K562 (cell line): ENCODE results near the gene POP5. TPM values are rescaled to one million over a fixed set of nuclear protein-coding genes. Genes with fewer than 3 reads are reported as not detected.

Source experiments
- CCNT2 ChIP-seq: IDR thresholded peaks from 2 replicates; pipeline ENCODE4 v1.6.1; 2011; ENCODE audit warnings: borderline replicate concordance, low read depth, mild to moderate bottlenecking, moderate library complexity, mixed read lengths, low read length; ENCODE audit not compliant: insufficient read length; ENCODE audit errors: extremely low read depth
- FOXA1 ChIP-seq: fragments of 450-650 bp; IDR thresholded peaks from 2 replicates; pipeline ENCODE4 v1.6.1; 2016; ENCODE audit warnings: mild to moderate bottlenecking, borderline replicate concordance
- GTF2F1 ChIP-seq: IDR thresholded peaks from 2 replicates; pipeline ENCODE4 v1.6.1; 2011; ENCODE audit warnings: low read depth, low read length, improper control_type of control experiment
- NFXL1 ChIP-seq: fragments of 450-650 bp; formaldehyde crosslinking; IDR thresholded peaks from 2 replicates; pipeline ENCODE4 v1.4.0; 2021; ENCODE audit warnings: mild to moderate bottlenecking
- NUFIP1 ChIP-seq: fragments of 450-650 bp; IDR thresholded peaks from 2 replicates; pipeline ENCODE4 v1.6.1; 2018; ENCODE audit not compliant: partially characterized antibody
- POLR2A ChIP-seq: fragments of 450-650 bp; conservative IDR thresholded peaks from 2 replicates; pipeline ENCODE4 v1.6.1; 2016
- RBM39 ChIP-seq: fragments of 200-400 bp; formaldehyde crosslinking; optimal IDR thresholded peaks from 2 replicates; pipeline ENCODE3; 2018; ENCODE audit warnings: low read depth, low read length
- SLC30A9 ChIP-seq: fragments of 250-450 bp; sonication (Bioruptor Pico); IDR thresholded peaks from 2 replicates; pipeline ENCODE4 v1.8.0; 2022; ENCODE audit warnings: mild to moderate bottlenecking, moderate library complexity
- TEAD4 ChIP-seq, 2 experiments: sonication (generic) in 1 of 2; formaldehyde crosslinking in 1 of 2; IDR thresholded peaks; 2 replicates each; pipeline versions ENCODE4 v1.6.1 to v1.8.0; 2012 to 2022; ENCODE audit warnings: borderline replicate concordance in 1 of 2, inconsistent platforms in 1 of 2, low read length in 1 of 2, mild to moderate bottlenecking in 1 of 2, missing genetic modification reagents in 1 of 2
- ZNF24 ChIP-seq: fragments of 450-650 bp; IDR thresholded peaks from 2 replicates; pipeline ENCODE4 v1.6.1; 2016
- ZNF707 ChIP-seq: fragments of 250-450 bp; sonication (Bioruptor Pico); conservative IDR thresholded peaks from 2 replicates; pipeline ENCODE4 v1.8.0; 2022; ENCODE audit warnings: inconsistent platforms, mild to moderate bottlenecking, moderate library complexity
- polyA plus RNA-seq, 8 experiments: library from polyadenylated mRNA; depleted of rRNA in 4 of 8; stranded (reverse) in 5 of 8; unstranded in 3 of 8; fragments of >200 nt; fragmentation: Nextera tagmentation in 2 of 8; fragmentation: Illumina TruSeq in 1 of 8; extraction: Ambion mirVana in 2 of 8; extraction: Trizol in 1 of 8; gene quantifications; 2 replicates each; pipeline versions ENCODE4 v1.2.1 to v1.2.3, GENCODE V29; 2011 to 2014; ENCODE audit warnings: inconsistent platforms in 1 of 8, missing spikeins in 1 of 8
- total RNA-seq, 7 experiments: library from RNA; depleted of rRNA in 6 of 7; stranded (reverse); fragments of >200 nt in 6 of 7; fragmentation: Illumina TruSeq in 2 of 7; extraction: Trizol in 2 of 7; gene quantifications; 2 replicates each; pipeline versions ENCODE4 v1.2.1 to v1.2.3, GENCODE V29; 2011 to 2021; ENCODE audit warnings: low replicate concordance in 1 of 7
- TF ChIP-seq, protein P1 (sequence below): fragments of 200-800 bp; sonication (Bioruptor generic); IDR thresholded peaks from 2 replicates; pipeline ENCODE4 v1.6.1; 2016; ENCODE audit warnings: missing genetic modification characterization, missing compliant biosample characterization
- TF ChIP-seq, protein P2 (sequence below), 2 experiments: fragments of 450-650 bp; formaldehyde crosslinking in 1 of 2; IDR thresholded peaks; 2 replicates each; pipeline versions ENCODE4 v1.4.0 to v1.6.1; 2014 to 2020; ENCODE audit warnings: mild to moderate bottlenecking in 2 of 2, borderline replicate concordance in 1 of 2, low read depth in 1 of 2
- TF ChIP-seq, protein P3 (sequence below): fragments of 250-450 bp; sonication (Bioruptor Pico); IDR thresholded peaks from 2 replicates; pipeline ENCODE4 v1.9.0; 2021; ENCODE audit warnings: mild to moderate bottlenecking

POP5 gene
- total and polyA plus RNA-seq, 9 of the 15 experiments (the other 6 are each of a cell fraction or from before 2014, with no cell fraction given), result 57.5 to 253 (median 73.8) TPM

DNA sequence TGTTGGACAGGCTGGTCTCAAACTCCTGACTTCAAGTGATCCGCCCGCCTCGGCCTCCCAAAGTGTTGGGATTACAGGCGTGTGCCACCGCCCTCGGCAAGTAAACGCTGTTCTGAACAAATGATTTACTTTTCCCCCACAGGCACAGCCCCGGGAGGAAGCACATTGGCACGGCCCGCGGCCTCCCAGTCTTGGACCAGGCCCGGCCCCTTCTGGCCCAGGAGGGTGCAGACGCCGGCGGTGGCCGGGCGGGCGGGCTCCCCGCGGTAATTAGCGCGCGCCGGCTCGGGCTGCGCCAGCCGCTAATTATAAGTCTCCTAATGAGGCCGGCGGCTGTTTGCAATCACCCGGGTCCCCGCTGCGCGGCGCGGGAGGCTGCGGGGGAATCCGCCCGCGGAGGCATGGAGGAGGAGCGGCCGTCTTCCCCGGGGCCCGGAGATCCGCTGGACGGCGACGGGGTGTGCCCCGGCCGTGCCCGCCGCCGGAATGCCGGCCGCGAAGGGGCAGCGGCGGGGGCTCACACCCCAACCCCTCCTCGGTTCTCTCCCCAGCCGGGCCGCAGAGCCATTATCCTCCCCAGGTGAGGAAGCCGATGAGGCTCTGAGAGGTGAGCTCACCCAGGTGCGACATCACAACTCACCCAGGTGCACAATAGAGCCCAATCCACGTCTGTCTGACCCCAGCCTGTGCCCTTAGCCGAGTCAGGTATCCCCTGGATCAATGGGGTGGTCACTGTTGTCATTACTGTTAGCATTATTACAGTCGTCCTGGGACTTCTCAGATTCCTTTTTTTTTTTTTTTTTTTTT lies 3.3 kb upstream of the POP5 start (continued):
- TF ChIP-seq, protein P1, sequence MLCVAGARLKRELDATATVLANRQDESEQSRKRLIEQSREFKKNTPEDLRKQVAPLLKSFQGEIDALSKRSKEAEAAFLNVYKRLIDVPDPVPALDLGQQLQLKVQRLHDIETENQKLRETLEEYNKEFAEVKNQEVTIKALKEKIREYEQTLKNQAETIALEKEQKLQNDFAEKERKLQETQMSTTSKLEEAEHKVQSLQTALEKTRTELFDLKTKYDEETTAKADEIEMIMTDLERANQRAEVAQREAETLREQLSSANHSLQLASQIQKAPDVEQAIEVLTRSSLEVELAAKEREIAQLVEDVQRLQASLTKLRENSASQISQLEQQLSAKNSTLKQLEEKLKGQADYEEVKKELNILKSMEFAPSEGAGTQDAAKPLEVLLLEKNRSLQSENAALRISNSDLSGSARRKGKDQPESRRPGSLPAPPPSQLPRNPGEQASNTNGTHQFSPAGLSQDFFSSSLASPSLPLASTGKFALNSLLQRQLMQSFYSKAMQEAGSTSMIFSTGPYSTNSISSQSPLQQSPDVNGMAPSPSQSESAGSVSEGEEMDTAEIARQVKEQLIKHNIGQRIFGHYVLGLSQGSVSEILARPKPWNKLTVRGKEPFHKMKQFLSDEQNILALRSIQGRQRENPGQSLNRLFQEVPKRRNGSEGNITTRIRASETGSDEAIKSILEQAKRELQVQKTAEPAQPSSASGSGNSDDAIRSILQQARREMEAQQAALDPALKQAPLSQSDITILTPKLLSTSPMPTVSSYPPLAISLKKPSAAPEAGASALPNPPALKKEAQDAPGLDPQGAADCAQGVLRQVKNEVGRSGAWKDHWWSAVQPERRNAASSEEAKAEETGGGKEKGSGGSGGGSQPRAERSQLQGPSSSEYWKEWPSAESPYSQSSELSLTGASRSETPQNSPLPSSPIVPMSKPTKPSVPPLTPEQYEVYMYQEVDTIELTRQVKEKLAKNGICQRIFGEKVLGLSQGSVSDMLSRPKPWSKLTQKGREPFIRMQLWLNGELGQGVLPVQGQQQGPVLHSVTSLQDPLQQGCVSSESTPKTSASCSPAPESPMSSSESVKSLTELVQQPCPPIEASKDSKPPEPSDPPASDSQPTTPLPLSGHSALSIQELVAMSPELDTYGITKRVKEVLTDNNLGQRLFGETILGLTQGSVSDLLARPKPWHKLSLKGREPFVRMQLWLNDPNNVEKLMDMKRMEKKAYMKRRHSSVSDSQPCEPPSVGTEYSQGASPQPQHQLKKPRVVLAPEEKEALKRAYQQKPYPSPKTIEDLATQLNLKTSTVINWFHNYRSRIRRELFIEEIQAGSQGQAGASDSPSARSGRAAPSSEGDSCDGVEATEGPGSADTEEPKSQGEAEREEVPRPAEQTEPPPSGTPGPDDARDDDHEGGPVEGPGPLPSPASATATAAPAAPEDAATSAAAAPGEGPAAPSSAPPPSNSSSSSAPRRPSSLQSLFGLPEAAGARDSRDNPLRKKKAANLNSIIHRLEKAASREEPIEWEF (CRISPR knock-in tag), result no peak
- TF ChIP-seq SLC30A9 (CRISPR knock-in tag) (no peak), NFXL1 (CRISPR knock-in tag) (no peak), TEAD4 (IDR thresholded peaks at IDR 0.05; ENCODE audit: low read length) (no peak), TEAD4 (CRISPR knock-in tag; IDR thresholded peaks at IDR 0.05; ENCODE audit: borderline replicate concordance) (no peak), GTF2F1 (no peak), CCNT2 (peak; percentile 22), RBM39 (no peak), POLR2A (no peak), ZNF24 (peak; percentile 83), NUFIP1 (no peak), ZNF707 (CRISPR knock-in tag) (no peak), FOXA1 (no peak)
- TF ChIP-seq, protein P2, sequence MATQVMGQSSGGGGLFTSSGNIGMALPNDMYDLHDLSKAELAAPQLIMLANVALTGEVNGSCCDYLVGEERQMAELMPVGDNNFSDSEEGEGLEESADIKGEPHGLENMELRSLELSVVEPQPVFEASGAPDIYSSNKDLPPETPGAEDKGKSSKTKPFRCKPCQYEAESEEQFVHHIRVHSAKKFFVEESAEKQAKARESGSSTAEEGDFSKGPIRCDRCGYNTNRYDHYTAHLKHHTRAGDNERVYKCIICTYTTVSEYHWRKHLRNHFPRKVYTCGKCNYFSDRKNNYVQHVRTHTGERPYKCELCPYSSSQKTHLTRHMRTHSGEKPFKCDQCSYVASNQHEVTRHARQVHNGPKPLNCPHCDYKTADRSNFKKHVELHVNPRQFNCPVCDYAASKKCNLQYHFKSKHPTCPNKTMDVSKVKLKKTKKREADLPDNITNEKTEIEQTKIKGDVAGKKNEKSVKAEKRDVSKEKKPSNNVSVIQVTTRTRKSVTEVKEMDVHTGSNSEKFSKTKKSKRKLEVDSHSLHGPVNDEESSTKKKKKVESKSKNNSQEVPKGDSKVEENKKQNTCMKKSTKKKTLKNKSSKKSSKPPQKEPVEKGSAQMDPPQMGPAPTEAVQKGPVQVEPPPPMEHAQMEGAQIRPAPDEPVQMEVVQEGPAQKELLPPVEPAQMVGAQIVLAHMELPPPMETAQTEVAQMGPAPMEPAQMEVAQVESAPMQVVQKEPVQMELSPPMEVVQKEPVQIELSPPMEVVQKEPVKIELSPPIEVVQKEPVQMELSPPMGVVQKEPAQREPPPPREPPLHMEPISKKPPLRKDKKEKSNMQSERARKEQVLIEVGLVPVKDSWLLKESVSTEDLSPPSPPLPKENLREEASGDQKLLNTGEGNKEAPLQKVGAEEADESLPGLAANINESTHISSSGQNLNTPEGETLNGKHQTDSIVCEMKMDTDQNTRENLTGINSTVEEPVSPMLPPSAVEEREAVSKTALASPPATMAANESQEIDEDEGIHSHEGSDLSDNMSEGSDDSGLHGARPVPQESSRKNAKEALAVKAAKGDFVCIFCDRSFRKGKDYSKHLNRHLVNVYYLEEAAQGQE (IDR thresholded peaks at IDR 0.05; ENCODE audit: borderline replicate concordance), result peak; percentile 75
- TF ChIP-seq, protein P2 (CRISPR knock-in tag; IDR thresholded peaks at IDR 0.05; ENCODE audit: low read depth), result no peak
- TF ChIP-seq, protein P3, sequence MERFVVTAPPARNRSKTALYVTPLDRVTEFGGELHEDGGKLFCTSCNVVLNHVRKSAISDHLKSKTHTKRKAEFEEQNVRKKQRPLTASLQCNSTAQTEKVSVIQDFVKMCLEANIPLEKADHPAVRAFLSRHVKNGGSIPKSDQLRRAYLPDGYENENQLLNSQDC, result no peak
